Bronchial epithelial cell (primary cell): ENCODE measurements around the gene GPRC5C. TPM values are rescaled to one million over a fixed set of nuclear protein-coding genes. Genes with fewer than 3 reads are reported as not detected.
A peak's percentile ranks its signal among the peaks of the same experiment; 100 is the strongest.

Source experiments
- DNase-seq: peaks from one replicate; pipeline ENCODE4 v3.0.0-alpha.2; 2010; ENCODE audit warnings: low read depth
- FAIRE-seq: peaks from 2 replicates; lab custom pipeline; 2011; peaks lifted over from hg19 to GRCh38; lab: Jason Lieb, UNC
- H3K27me3 ChIP-seq: 2 replicates; pipeline ENCODE4 v1.5.1; 2011; ENCODE audit warnings: low read length; ENCODE audit not compliant: control insufficient read depth, insufficient read depth
- H3K36me3 ChIP-seq: 2 replicates; pipeline ENCODE4 v1.5.1; 2011; ENCODE audit warnings: low read length; ENCODE audit not compliant: control insufficient read depth, insufficient read depth
- H3K4me3 ChIP-seq: 2 replicates; pipeline ENCODE4 v1.5.1; 2011; ENCODE audit warnings: mild to moderate bottlenecking, low read depth, low read length, control low read depth
- CTCF ChIP-seq: IDR thresholded peaks from 2 replicates; pipeline ENCODE4 v1.5.1; 2011; ENCODE audit warnings: mild to moderate bottlenecking, moderate library complexity, low read length, control low read depth, inconsistent platforms; ENCODE audit not compliant: insufficient read depth, severe bottlenecking
- total RNA-seq: library from RNA; depleted of rRNA; stranded (reverse); fragments of >200 nt; gene quantifications from 2 replicates; pipeline ENCODE4 v1.2.1, GENCODE V29; 2014

Gene GPRC5C
- total RNA-seq, 1 donor from 2014 or later: 15.5 TPM

- FAIRE-seq: no peak
- no peak for DNase-seq
- Histone ChIP-seq H3K4me3 (no peak overlapping the region), H3K36me3 (peaks cover 8% of the 10 kb centered on the region), H3K27me3 (no peaks in the 10 kb centered on the region)
- peak; percentile 64 for TF ChIP-seq CTCF
These were observed 5.8 kb downstream of the GPRC5C start for GRCh38 chr17:74437702-74438101.

- TF ChIP-seq CTCF: no peak
- FAIRE-seq (no peak), DNase-seq (no peak)
- Histone ChIP-seq H3K36me3 (peaks cover 10% of the 10 kb centered on the region), H3K27me3 (no peaks in the 10 kb centered on the region), H3K4me3 (no peak overlapping the region)
These were observed 8.0 kb downstream of the GPRC5C start for GRCh38 chr17:74439691-74440567.

GRCh38 chr17:74441537-74441936 is 9.6 kb downstream of the GPRC5C start:
- TF ChIP-seq CTCF: no peak
- FAIRE-seq (no peak), DNase-seq (no peak)
- Histone ChIP-seq H3K27me3 (no peaks in the 10 kb centered on the region), H3K4me3 (no peak overlapping the region), H3K36me3 (peaks cover 13% of the 10 kb centered on the region)

GRCh38 chr17:74442291-74442669 is 10.4 kb downstream of the GPRC5C start:
- TF ChIP-seq CTCF: no peak
- Histone ChIP-seq H3K27me3 (no peaks in the 10 kb centered on the region), H3K4me3 (no peak overlapping the region), H3K36me3 (peaks cover 14% of the 10 kb centered on the region)
- DNase-seq (no peak), FAIRE-seq (no peak)

GRCh38 chr17:74442670-74443515 is 11.0 kb downstream of the GPRC5C start:
- FAIRE-seq (no peak), DNase-seq (peak; percentile 78)
- H3K4me3 ChIP-seq: peak overlapping the region; percentile 14

More at GRCh38 chr17:74442670-74443515, 11.0 kb downstream of the GPRC5C start:
- H3K27me3 ChIP-seq: no peaks in the 10 kb centered on the region
- no peak for TF ChIP-seq CTCF
- H3K36me3 ChIP-seq: peaks cover 14% of the 10 kb centered on the region
